Measurements from ENCODE around the gene UBL7. TPM values are rescaled to one million over a fixed set of nuclear protein-coding genes. Genes with fewer than 3 reads are reported as not detected.

Gene UBL7
- total and polyA plus RNA-seq, 10 of the 15 experiments (the other 5 are each of a cell fraction or from before 2014, with no cell fraction given) = 25.9 to 145 (median 90.1) TPM

DNA sequence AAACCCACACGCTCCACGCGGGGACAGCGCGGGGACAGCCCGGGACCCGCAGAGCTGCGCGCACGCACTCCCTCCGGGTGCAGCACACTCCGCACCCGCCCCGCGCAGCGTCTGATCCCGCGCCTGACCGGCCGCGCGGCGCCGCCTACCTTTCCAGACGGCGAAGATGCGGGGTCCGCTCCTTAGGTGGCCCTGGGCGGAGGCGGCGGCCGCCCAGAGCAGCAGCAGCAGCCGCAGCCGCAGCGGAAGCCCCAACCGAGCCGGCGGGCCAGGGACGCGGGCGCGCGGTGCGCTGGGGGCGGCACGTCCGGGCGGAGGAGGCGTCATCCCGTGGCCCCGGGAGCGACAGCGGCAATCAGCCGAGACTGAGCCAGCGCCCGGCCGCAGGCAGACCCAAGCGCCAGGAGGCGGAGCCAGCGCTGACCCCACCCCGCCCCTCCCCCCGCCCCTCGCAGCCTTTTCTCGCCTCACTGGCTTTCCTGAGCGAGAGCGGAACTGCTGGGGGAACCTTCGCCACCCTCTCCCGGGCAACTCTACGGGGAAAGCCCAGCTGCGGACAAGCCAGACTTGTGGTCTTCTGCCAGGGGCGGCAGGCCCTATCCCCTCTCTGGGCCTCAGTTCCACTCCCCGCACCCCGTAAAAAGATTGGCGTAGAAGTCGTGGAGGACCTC, 27.2 kb downstream of the UBL7 start, which contains the start of gene SEMA7A:
SEMA7A (minus strand) TSS at position 367 of the 671 bp plus-strand sequence; CDS start at position 327, 40 bp downstream.
- H3K4me3 ChIP-seq = peak within 1 kb of the TSS; percentile 98
- intact Hi-C loops (cut with micrococcal nuclease; ENCODE audit: unreplicated experiment) (loop anchor here (1.0 to 5.0 kb wide), 5 partner anchors 28 to 184 kb away; partner anchors contain the start of genes ARID3B, CLK3 and UBL7), in situ Hi-C loops (cut with MboI) (no loop called here)
- TF ChIP-seq POLR2A (IDR thresholded peaks at IDR 0.05; ENCODE audit: low read depth, low read length) (peak; percentile 98), RELA (IDR thresholded peaks at IDR 0.05; ENCODE audit: borderline replicate concordance, partially characterized antibody) (no peak), MTA3 (IDR thresholded peaks at IDR 0.05; ENCODE audit: borderline replicate concordance, low read length) (no peak), SP1 (IDR thresholded peaks at IDR 0.05; ENCODE audit: low read depth, low read length) (peak; percentile 34), WRNIP1 (IDR thresholded peaks at IDR 0.05; ENCODE audit: borderline replicate concordance, low read depth, low read length) (no peak), TCF3 (IDR thresholded peaks at IDR 0.05; ENCODE audit: borderline replicate concordance, insufficient read depth, low read depth, low read length) (peak; percentile 80), PAX8 (IDR thresholded peaks at IDR 0.05) (no peak), NFYB (IDR thresholded peaks at IDR 0.05; ENCODE audit: insufficient read depth, low read depth, low read length) (no peak), MYC (IDR thresholded peaks at IDR 0.05; ENCODE audit: insufficient read depth, insufficient read length, insufficient replicate concordance, low read length, severe bottlenecking) (no peak), JUND (IDR thresholded peaks at IDR 0.05; ENCODE audit: low read depth, low read length) (0 out of 2 replicates have a peak, but pooled peaks have one; percentile 33), ZNF217 (IDR thresholded peaks at IDR 0.05) (peak; percentile 25; the same call in 1 of the 2 replicates), HCFC1 (IDR thresholded peaks at IDR 0.05; ENCODE audit: low read length) (peak; percentile 11; the same call in 1 of the 2 replicates)
- TF ChIP-seq, protein P1, sequence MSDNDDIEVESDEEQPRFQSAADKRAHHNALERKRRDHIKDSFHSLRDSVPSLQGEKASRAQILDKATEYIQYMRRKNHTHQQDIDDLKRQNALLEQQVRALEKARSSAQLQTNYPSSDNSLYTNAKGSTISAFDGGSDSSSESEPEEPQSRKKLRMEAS (IDR thresholded peaks at IDR 0.05; ENCODE audit: low read depth, low read length) = peak; percentile 72; the same call in 1 of the 2 replicates
- TF ChIP-seq, protein P2, sequence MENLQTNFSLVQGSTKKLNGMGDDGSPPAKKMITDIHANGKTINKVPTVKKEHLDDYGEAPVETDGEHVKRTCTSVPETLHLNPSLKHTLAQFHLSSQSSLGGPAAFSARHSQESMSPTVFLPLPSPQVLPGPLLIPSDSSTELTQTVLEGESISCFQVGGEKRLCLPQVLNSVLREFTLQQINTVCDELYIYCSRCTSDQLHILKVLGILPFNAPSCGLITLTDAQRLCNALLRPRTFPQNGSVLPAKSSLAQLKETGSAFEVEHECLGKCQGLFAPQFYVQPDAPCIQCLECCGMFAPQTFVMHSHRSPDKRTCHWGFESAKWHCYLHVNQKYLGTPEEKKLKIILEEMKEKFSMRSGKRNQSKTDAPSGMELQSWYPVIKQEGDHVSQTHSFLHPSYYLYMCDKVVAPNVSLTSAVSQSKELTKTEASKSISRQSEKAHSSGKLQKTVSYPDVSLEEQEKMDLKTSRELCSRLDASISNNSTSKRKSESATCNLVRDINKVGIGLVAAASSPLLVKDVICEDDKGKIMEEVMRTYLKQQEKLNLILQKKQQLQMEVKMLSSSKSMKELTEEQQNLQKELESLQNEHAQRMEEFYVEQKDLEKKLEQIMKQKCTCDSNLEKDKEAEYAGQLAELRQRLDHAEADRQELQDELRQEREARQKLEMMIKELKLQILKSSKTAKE (IDR thresholded peaks at IDR 0.05; ENCODE audit: low read depth, poor library complexity, severe bottlenecking) = peak; percentile 53
- TF ChIP-seq, protein P3, sequence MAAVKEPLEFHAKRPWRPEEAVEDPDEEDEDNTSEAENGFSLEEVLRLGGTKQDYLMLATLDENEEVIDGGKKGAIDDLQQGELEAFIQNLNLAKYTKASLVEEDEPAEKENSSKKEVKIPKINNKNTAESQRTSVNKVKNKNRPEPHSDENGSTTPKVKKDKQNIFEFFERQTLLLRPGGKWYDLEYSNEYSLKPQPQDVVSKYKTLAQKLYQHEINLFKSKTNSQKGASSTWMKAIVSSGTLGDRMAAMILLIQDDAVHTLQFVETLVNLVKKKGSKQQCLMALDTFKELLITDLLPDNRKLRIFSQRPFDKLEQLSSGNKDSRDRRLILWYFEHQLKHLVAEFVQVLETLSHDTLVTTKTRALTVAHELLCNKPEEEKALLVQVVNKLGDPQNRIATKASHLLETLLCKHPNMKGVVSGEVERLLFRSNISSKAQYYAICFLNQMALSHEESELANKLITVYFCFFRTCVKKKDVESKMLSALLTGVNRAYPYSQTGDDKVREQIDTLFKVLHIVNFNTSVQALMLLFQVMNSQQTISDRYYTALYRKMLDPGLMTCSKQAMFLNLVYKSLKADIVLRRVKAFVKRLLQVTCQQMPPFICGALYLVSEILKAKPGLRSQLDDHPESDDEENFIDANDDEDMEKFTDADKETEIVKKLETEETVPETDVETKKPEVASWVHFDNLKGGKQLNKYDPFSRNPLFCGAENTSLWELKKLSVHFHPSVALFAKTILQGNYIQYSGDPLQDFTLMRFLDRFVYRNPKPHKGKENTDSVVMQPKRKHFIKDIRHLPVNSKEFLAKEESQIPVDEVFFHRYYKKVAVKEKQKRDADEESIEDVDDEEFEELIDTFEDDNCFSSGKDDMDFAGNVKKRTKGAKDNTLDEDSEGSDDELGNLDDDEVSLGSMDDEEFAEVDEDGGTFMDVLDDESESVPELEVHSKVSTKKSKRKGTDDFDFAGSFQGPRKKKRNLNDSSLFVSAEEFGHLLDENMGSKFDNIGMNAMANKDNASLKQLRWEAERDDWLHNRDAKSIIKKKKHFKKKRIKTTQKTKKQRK (IDR thresholded peaks at IDR 0.05; ENCODE audit: low read depth, low read length) = no peak

More for the DNA sequence above, 27.2 kb downstream of the UBL7 start, which contains the start of gene SEMA7A:
- RAD21 ChIA-PET (ENCODE audit: unreplicated experiment) = interaction anchor here (1.7 to 24.4 kb wide), 4 partner anchors 34 to 58 kb away, joined by 7 to 496 read pairs (median 123); no protein-coding TSS in a partner anchor
- peak; percentile 80 for FAIRE-seq
- H3K4me1 ChIP-seq (ENCODE audit: control insufficient read depth, insufficient read depth, low read length) = peaks cover 32% of the 10 kb centered on the region
- H3K9ac ChIP-seq (ENCODE audit: control insufficient read depth, insufficient read depth, low read length) = peak within 1 kb of the TSS; percentile 76
- 0 out of 4 replicates have a peak, but pooled peaks cover 0 to 5% of the 10 kb centered on the region in 2 experiments for H3K36me3 ChIP-seq (ENCODE audit: control insufficient read depth in 2 of 2, insufficient read depth in 2 of 2, low read length in 1 of 2)
- POLR2A ChIA-PET = interaction anchor here (0.5 to 16.6 kb wide), 8 partner anchors 10 to 464 kb away, joined by 3 to 325 read pairs (median 5); partner anchors contain the start of gene UBL7
- peak within 1 kb of the TSS; percentile 87 for H3K27ac ChIP-seq (ENCODE audit: control insufficient read depth, insufficient read depth)
- peaks cover 8% of the 10 kb centered on the region for H4K20me1 ChIP-seq (ENCODE audit: control insufficient read depth, insufficient read depth)
- peak; percentile 57 for DNase-seq (ENCODE audit: low read depth, low spot score)
- ATAC-seq = peak; percentile 81
- SMC1A ChIA-PET (ENCODE audit: uncharacterized antibody, unreplicated experiment) = interaction anchor here (0.6 to 25.4 kb wide), 9 partner anchors 9 to 108 kb away, joined by 3 to 544 read pairs (median 6); no protein-coding TSS in a partner anchor
- no peaks in the 10 kb centered on the region for H3K9me3 ChIP-seq (replicated peaks; ENCODE audit: control insufficient read depth, insufficient read depth, low read length)
- peaks cover 60% of the 10 kb centered on the region for H3K79me2 ChIP-seq (ENCODE audit: control insufficient read depth, insufficient read depth, low read length)
- H3K4me2 ChIP-seq (ENCODE audit: control insufficient read depth, insufficient read depth) = peak within 1 kb of the TSS; percentile 96
- BruUV-seq (replicated peaks) = no TSS peak
- WGBS (ENCODE audit: insufficient coverage, insufficient replicate concordance, low lambda C conversion rate, missing lambda C conversion rate) = under 1% methylated on average over 62 of the region's 75 CpGs
- no peaks in the 10 kb centered on the region for H3K27me3 ChIP-seq (replicated peaks in 1 of 2; ENCODE audit: control insufficient read depth in 2 of 2, insufficient read depth in 2 of 2, low read length in 1 of 2)
- CTCF ChIA-PET = interaction anchor here (0.6 to 22.3 kb wide), 7 partner anchors 8 to 57 kb away, joined by 3 to 655 read pairs (median 7); partner anchors contain the start of gene CYP11A1
- H2AFZ ChIP-seq (ENCODE audit: control insufficient read depth, low read depth, low read length) = peak within 1 kb of the TSS; percentile 48

Data from GM12878 (cell line).